SK-N-SH (cell line): ENCODE measurements around the gene PRR35. TPM values are rescaled to one million over a fixed set of nuclear protein-coding genes. Genes with fewer than 3 reads are reported as not detected.

Experiments
- CTCF ChIA-PET: fragments of 300-600, 350-600 bp; formaldehyde crosslinking; extraction: SDS; loops from one replicate; lab custom pipeline; 2021; lab: Yijun Ruan, JAX
- POLR2A ChIA-PET: fragments of 350-600 bp; sonication (Branson Sonifier 250); formaldehyde crosslinking; extraction: SDS; loops from one replicate; lab custom pipeline; 2020; ENCODE audit warnings: antibody characterized with exemption, inconsistent platforms; lab: Yijun Ruan, JAX
- DNase-seq: peaks from one replicate; pipeline ENCODE4 v3.0.0; 2012
- H2AFZ ChIP-seq: fragments of 200-600 bp; sonication (generic); 2 replicates; pipeline ENCODE4 v1.8.1; 2016; ENCODE audit warnings: antibody characterized with exemption, mild to moderate bottlenecking, low read depth
- H3F3A ChIP-seq: fragments of 200-600 bp; sonication (generic); replicated peaks from 2 replicates; pipeline ENCODE3; 2016; ENCODE audit warnings: antibody characterized with exemption, mild to moderate bottlenecking; ENCODE audit not compliant: insufficient read depth
- H3K27ac ChIP-seq, 2 experiments: fragments of 200-500 bp in 1 of 2; fragments of 200-600 bp in 1 of 2; sonication (Bioruptor generic) in 1 of 2; sonication (generic), shearing (Covaris generic) in 1 of 2; 2 replicates each; pipeline versions ENCODE4 v1.5.1 to v1.6.1; 2014 to 2016; ENCODE audit warnings: low read depth in 2 of 2, inconsistent platforms in 1 of 2, low read length in 1 of 2, mild to moderate bottlenecking in 1 of 2, mixed read lengths in 1 of 2
- H3K27me3 ChIP-seq: fragments of 200-600 bp; sonication (generic), shearing (Covaris generic); 2 replicates; pipeline ENCODE4 v1.6.1; 2016; ENCODE audit warnings: mixed run types; ENCODE audit not compliant: insufficient read depth
- H3K36me3 ChIP-seq, 2 experiments: fragments of 200-500 bp in 1 of 2; fragments of 200-600 bp in 1 of 2; sonication (Bioruptor generic) in 1 of 2; sonication (generic) in 1 of 2; replicated peaks in 1 of 2; 2 replicates each; pipeline versions ENCODE3 to v1.5.1; 2014 to 2016; ENCODE audit warnings: low read length in 1 of 2, mild to moderate bottlenecking in 1 of 2; ENCODE audit not compliant: insufficient read depth in 2 of 2, control insufficient read depth in 1 of 2
- H3K4me1 ChIP-seq, 2 experiments: fragments of 200-500 bp in 1 of 2; fragments of 200-600 bp in 1 of 2; sonication (Bioruptor generic) in 1 of 2; sonication (generic), shearing (Covaris generic) in 1 of 2; 2 replicates each; pipeline versions ENCODE4 v1.5.1 to v1.6.1; 2014 to 2016; ENCODE audit warnings: low read depth in 1 of 2, low read length in 1 of 2, mixed run types in 1 of 2; ENCODE audit not compliant: insufficient read depth in 2 of 2, control insufficient read depth in 1 of 2
- H3K4me2 ChIP-seq: fragments of 200-600 bp; sonication (generic), shearing (Covaris generic); 2 replicates; pipeline ENCODE4 v1.6.1; 2017; ENCODE audit warnings: mixed run types
- H3K4me3 ChIP-seq, 2 experiments: fragments of 200-500 bp in 1 of 2; fragments of 200-600 bp in 1 of 2; sonication (Bioruptor generic) in 1 of 2; sonication (generic), shearing (Covaris generic) in 1 of 2; 2 replicates each; pipeline versions ENCODE4 v1.5.1 to v1.8.1; 2014 to 2016; ENCODE audit warnings: low read depth in 2 of 2, inconsistent platforms in 1 of 2, low read length in 1 of 2, mild to moderate bottlenecking in 1 of 2, mixed read lengths in 1 of 2, moderate library complexity in 1 of 2
- H3K79me2 ChIP-seq: fragments of 200-600 bp; sonication (generic); 2 replicates; pipeline ENCODE4 v1.8.1; 2017; ENCODE audit warnings: mild to moderate bottlenecking; ENCODE audit not compliant: insufficient read depth
- H3K9ac ChIP-seq: fragments of 200-600 bp; sonication (generic); 2 replicates; pipeline ENCODE4 v1.6.1; 2017; ENCODE audit warnings: mixed run types
- H3K9me2 ChIP-seq: fragments of 200-600 bp; sonication (generic); 2 replicates; pipeline ENCODE4 v1.6.1; 2017; ENCODE audit warnings: mixed run types
- H3K9me3 ChIP-seq: fragments of 200-600 bp; sonication (generic); 2 replicates; pipeline ENCODE4 v1.6.1; 2017; ENCODE audit warnings: mixed run types, mild to moderate bottlenecking, moderate library complexity
- H4K20me1 ChIP-seq: fragments of 200-600 bp; sonication (generic); 2 replicates; pipeline ENCODE4 v1.6.1; 2017; ENCODE audit warnings: mild to moderate bottlenecking, mixed run types; ENCODE audit not compliant: insufficient read depth
- CHD2 ChIP-seq: fragments of 150-350 bp; IDR thresholded peaks from 2 replicates; pipeline ENCODE4 v1.6.1; 2018; ENCODE audit warnings: low read length; ENCODE audit not compliant: partially characterized antibody
- EZH2phosphoT487 ChIP-seq: fragments of 200-600 bp; sonication (generic); IDR thresholded peaks from 2 replicates; pipeline ENCODE4 v1.6.1; 2017; ENCODE audit warnings: low read depth, mixed run types, mild to moderate bottlenecking, antibody characterized with exemption, moderate library complexity, borderline replicate concordance
- FOXJ3 ChIP-seq: sonication (generic); formaldehyde crosslinking; IDR thresholded peaks from 2 replicates; pipeline ENCODE4 v1.5.1; 2020; ENCODE audit warnings: mild to moderate bottlenecking, missing genetic modification reagents
- FOXM1 ChIP-seq: IDR thresholded peaks from 2 replicates; pipeline ENCODE4 v1.4.0; 2012; ENCODE audit warnings: low read depth, mild to moderate bottlenecking
- MXI1 ChIP-seq: IDR thresholded peaks from 2 replicates; pipeline ENCODE4 v1.6.1; 2012; ENCODE audit warnings: mild to moderate bottlenecking, low read depth, low read length, improper control_type of control experiment
- NFIC ChIP-seq: IDR thresholded peaks from 2 replicates; pipeline ENCODE4 v1.4.0; 2012; ENCODE audit warnings: borderline replicate concordance
- NRF1 ChIP-seq: IDR thresholded peaks from 2 replicates; pipeline ENCODE4 v1.6.1; 2012; ENCODE audit warnings: low read depth, mild to moderate bottlenecking, low read length
- RAD21 ChIP-seq: IDR thresholded peaks from 2 replicates; pipeline ENCODE4 v1.6.1; 2012; ENCODE audit warnings: mild to moderate bottlenecking, low read length
- RXRA ChIP-seq: IDR thresholded peaks from 2 replicates; pipeline ENCODE4 v1.4.0; 2012; ENCODE audit warnings: low read depth, mild to moderate bottlenecking, borderline replicate concordance
- SIN3A ChIP-seq: IDR thresholded peaks from 2 replicates; pipeline ENCODE4 v1.6.1; 2012; ENCODE audit warnings: low read depth, mild to moderate bottlenecking, low read length, moderate library complexity, borderline replicate concordance
- SMC3 ChIP-seq: IDR thresholded peaks from 2 replicates; pipeline ENCODE4 v1.6.1; 2012; ENCODE audit warnings: low read depth, low read length, improper control_type of control experiment
- TAF1 ChIP-seq: IDR thresholded peaks from 2 replicates; pipeline ENCODE4 v1.6.1; 2012; ENCODE audit warnings: low read depth, mild to moderate bottlenecking, low read length, moderate library complexity, borderline replicate concordance
- YY1 ChIP-seq: IDR thresholded peaks from 2 replicates; pipeline ENCODE4 v1.4.0; 2012; ENCODE audit warnings: low read depth, mild to moderate bottlenecking
- WGBS: methylation state at CpG from one replicate; pipeline ENCODE4 v1.1.6; 2017; ENCODE audit warnings: low lambda C conversion rate; 5-methylcytosine and 5-hydroxymethylcytosine counted together
- polyA plus RNA-seq, 3 experiments: library from polyadenylated mRNA; depleted of rRNA; stranded (reverse); fragments of >200 nt; gene quantifications; 2 replicates each; pipeline ENCODE4 v1.2.3, GENCODE V29; 2012
- TF ChIP-seq, protein P1 (sequence below): fragments of 150-350 bp; IDR thresholded peaks from 2 replicates; pipeline ENCODE4 v1.6.1; 2017; ENCODE audit warnings: antibody characterized with exemption, low read length, low read depth, borderline replicate concordance
- TF ChIP-seq, protein P2 (sequence below): fragments of 200-600 bp; sonication (generic); IDR thresholded peaks from 2 replicates; pipeline ENCODE4 v1.6.1; 2017; ENCODE audit warnings: antibody characterized with exemption, mild to moderate bottlenecking, moderate library complexity
- TF ChIP-seq, protein P3 (sequence below): IDR thresholded peaks from 2 replicates; pipeline ENCODE4 v1.4.0; 2012; ENCODE audit warnings: low read depth, borderline replicate concordance
- TF ChIP-seq, protein P4 (sequence below): IDR thresholded peaks from 2 replicates; pipeline ENCODE4 v1.4.0; 2012; ENCODE audit warnings: low read depth, borderline replicate concordance
- TF ChIP-seq, protein P5 (sequence below): IDR thresholded peaks from 2 replicates; pipeline ENCODE4; 2012

PRR35 gene
- polyA plus RNA-seq, 1 of the 3 experiments (the other 2 are of a cell fraction) = not detected

DNA sequence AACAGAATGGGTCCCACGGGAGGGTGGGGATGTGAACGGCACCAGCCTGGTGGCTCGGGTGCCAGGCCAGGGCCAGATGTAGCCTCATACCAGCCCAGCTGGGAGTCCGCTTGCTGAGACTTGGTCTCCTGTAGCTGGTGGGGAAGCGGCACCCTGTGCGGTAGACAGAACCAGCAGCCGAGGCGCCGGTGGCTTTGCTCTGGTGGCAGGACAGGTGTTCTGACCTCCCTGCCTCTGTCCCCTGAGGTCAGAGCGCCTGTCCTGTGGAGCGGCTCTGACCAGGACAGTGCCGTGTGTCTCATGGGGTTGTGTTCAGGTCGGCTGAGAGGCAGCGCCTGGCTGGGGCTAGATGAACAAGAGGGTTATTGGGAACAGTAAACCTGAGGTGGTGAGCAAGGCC is 49.8 kb downstream of the PRR35 start (continued):
- TF ChIP-seq, protein P1, sequence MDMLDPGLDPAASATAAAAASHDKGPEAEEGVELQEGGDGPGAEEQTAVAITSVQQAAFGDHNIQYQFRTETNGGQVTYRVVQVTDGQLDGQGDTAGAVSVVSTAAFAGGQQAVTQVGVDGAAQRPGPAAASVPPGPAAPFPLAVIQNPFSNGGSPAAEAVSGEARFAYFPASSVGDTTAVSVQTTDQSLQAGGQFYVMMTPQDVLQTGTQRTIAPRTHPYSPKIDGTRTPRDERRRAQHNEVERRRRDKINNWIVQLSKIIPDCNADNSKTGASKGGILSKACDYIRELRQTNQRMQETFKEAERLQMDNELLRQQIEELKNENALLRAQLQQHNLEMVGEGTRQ = no peak

DNA sequence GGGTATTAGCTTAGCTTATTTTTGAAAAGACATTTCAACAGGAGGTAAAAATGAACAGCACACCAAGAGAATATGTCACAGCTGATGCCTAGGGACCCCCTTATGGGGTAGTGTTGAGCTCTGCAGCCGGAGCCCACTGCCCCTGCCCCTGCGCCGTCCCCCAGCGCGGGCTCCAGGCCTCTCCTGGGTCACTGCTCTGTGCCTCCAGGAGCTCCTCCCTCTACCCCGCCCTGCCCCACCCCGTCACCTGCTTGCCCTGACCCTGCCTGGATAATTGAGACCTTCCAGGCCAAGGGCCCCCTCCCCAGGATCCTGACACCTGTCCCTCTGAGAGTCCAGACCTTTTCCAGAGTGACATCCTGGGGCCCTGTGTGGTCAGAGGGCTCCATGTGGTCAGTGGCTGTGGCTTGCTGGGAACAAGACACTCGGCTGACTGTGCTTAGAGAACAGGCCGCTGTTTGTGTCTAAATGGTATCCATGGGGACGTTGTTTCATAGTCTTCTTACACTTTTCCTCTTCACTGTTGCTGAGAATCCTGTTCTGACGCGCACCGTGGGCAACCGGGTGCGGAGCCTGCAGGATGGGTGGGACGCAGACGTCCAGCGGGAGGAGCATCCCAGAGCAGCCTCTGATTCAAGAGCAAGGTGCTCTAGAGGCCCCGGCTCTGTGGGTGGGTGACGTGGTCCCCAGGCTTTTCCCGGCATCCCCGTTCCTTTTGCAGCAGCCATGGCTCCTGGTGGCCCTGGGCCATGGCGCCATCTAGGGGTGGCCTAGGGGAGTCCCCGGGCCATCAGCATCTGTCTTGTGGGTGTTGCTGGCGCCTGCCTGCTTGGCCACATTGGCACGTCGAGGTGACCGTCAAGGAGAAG is 50.6 kb downstream of the PRR35 start:
- no peaks in the 10 kb centered on the region for H3K9me3 ChIP-seq
- no peaks in the 10 kb centered on the region for H3K9me2 ChIP-seq
- H3K27me3 ChIP-seq = no peaks in the 10 kb centered on the region
- 74% methylated on average over 9 of the region's 28 CpGs for WGBS
- H3K9ac ChIP-seq = no peak overlapping the region
- peaks cover 8% of the 10 kb centered on the region for H3K79me2 ChIP-seq
- H2AFZ ChIP-seq = no peak overlapping the region
- H3K27ac ChIP-seq = no peak overlapping the region
- H3K4me1 ChIP-seq = no peaks in the 10 kb centered on the region; a peak in 1 of 4 replicates
- H3K4me2 ChIP-seq = no peak overlapping the region
- TF ChIP-seq RAD21 (peak; percentile 58), CHD2 (no peak), NRF1 (no peak), SMC3 (peak; percentile 28), YY1 (no peak)
- TF ChIP-seq, protein P2, sequence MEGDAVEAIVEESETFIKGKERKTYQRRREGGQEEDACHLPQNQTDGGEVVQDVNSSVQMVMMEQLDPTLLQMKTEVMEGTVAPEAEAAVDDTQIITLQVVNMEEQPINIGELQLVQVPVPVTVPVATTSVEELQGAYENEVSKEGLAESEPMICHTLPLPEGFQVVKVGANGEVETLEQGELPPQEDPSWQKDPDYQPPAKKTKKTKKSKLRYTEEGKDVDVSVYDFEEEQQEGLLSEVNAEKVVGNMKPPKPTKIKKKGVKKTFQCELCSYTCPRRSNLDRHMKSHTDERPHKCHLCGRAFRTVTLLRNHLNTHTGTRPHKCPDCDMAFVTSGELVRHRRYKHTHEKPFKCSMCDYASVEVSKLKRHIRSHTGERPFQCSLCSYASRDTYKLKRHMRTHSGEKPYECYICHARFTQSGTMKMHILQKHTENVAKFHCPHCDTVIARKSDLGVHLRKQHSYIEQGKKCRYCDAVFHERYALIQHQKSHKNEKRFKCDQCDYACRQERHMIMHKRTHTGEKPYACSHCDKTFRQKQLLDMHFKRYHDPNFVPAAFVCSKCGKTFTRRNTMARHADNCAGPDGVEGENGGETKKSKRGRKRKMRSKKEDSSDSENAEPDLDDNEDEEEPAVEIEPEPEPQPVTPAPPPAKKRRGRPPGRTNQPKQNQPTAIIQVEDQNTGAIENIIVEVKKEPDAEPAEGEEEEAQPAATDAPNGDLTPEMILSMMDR = peak; percentile 58
- TF ChIP-seq, all 33 proteins: peak for 3
- POLR2A ChIA-PET = no interaction called here
- H3K4me3 ChIP-seq = no peak overlapping the region
- CTCF ChIA-PET = interaction anchor here (1.0 to 2.7 kb wide), 4 partner anchors 8 to 32 kb away, joined by 3 to 11 read pairs (median 6); no protein-coding TSS in a partner anchor
- peak; percentile 78 for DNase-seq
- no peaks in the 10 kb centered on the region for H3F3A ChIP-seq
- H4K20me1 ChIP-seq = peaks cover 6% of the 10 kb centered on the region; the same call in 1 of the 2 replicates
- H3K36me3 ChIP-seq = no peaks in the 10 kb centered on the region

DNA sequence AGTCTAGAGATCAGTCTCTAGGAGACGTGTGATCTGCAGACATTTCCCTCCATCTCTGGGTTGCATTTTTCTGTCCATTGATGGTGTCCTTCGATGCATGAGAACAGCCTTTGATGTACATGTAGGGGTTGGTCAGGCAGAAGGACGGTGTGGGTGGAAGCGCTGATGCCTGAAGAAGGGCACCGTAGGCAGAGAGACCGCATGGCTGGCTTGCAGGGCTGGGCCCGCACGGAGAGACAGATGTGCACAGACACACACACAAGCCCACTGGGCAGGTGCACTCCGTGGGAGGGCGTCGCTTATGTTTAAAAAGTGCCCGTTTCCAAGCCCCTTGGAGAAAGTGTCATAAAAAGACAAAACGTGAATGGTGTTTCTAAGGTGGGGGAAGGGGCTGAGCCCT is 54.9 kb downstream of the PRR35 start:
- ChIA-PET POLR2A (no interaction called here), CTCF (no interaction called here)
- Histone ChIP-seq H3K9ac (no peak overlapping the region), H3K4me3 (no peak overlapping the region), H3K9me3 (no peaks in the 10 kb centered on the region), H2AFZ (no peak overlapping the region), H3K9me2 (no peaks in the 10 kb centered on the region), H4K20me1 (peaks cover 14% of the 10 kb centered on the region; the same call in 1 of the 2 replicates), H3K27ac (no peak overlapping the region), H3K4me1 (no peaks in the 10 kb centered on the region; a peak in 1 of 4 replicates), H3F3A (no peaks in the 10 kb centered on the region), H3K36me3 (no peaks in the 10 kb centered on the region), H3K4me2 (no peak overlapping the region), H3K79me2 (peaks cover 5% of the 10 kb centered on the region; the same call in 1 of the 2 replicates), H3K27me3 (no peaks in the 10 kb centered on the region)
- WGBS = 98% methylated on average over 13 of the region's 13 CpGs
- DNase-seq = no peak
- TF ChIP-seq FOXJ3 (CRISPR knock-in tag) = no peak
- TF ChIP-seq RXRA = no peak
- TF ChIP-seq, protein P3, sequence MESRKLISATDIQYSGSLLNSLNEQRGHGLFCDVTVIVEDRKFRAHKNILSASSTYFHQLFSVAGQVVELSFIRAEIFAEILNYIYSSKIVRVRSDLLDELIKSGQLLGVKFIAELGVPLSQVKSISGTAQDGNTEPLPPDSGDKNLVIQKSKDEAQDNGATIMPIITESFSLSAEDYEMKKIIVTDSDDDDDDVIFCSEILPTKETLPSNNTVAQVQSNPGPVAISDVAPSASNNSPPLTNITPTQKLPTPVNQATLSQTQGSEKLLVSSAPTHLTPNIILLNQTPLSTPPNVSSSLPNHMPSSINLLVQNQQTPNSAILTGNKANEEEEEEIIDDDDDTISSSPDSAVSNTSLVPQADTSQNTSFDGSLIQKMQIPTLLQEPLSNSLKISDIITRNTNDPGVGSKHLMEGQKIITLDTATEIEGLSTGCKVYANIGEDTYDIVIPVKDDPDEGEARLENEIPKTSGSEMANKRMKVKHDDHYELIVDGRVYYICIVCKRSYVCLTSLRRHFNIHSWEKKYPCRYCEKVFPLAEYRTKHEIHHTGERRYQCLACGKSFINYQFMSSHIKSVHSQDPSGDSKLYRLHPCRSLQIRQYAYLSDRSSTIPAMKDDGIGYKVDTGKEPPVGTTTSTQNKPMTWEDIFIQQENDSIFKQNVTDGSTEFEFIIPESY = no peak
- no peak for TF ChIP-seq EZH2phosphoT487
- no peak for TF ChIP-seq NFIC
- TF ChIP-seq, protein P4, sequence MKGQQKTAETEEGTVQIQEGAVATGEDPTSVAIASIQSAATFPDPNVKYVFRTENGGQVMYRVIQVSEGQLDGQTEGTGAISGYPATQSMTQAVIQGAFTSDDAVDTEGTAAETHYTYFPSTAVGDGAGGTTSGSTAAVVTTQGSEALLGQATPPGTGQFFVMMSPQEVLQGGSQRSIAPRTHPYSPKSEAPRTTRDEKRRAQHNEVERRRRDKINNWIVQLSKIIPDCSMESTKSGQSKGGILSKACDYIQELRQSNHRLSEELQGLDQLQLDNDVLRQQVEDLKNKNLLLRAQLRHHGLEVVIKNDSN = no peak
- no peak for TF ChIP-seq SIN3A
- TF ChIP-seq CHD2 = no peak
- TF ChIP-seq, protein P5, sequence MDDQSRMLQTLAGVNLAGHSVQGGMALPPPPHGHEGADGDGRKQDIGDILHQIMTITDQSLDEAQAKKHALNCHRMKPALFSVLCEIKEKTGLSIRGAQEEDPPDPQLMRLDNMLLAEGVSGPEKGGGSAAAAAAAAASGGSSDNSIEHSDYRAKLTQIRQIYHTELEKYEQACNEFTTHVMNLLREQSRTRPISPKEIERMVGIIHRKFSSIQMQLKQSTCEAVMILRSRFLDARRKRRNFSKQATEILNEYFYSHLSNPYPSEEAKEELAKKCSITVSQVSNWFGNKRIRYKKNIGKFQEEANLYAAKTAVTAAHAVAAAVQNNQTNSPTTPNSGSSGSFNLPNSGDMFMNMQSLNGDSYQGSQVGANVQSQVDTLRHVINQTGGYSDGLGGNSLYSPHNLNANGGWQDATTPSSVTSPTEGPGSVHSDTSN = no peak
- TF ChIP-seq FOXM1 = no peak
- TF ChIP-seq TAF1 = no peak
- no peak for TF ChIP-seq MXI1
